GM12873 (cell line): Measurements from ENCODE around the gene CCDC201.

ENCODE experiments used
- TF ChIP-seq, protein P1 (sequence below): IDR thresholded peaks from 2 replicates; pipeline ENCODE4 v1.5.1; 2012; ENCODE audit warnings: low read depth, mild to moderate bottlenecking, moderate library complexity, low read length, control low read depth; ENCODE audit not compliant: insufficient read depth; ENCODE audit errors: missing control alignments

CCDC201 gene

DNA sequence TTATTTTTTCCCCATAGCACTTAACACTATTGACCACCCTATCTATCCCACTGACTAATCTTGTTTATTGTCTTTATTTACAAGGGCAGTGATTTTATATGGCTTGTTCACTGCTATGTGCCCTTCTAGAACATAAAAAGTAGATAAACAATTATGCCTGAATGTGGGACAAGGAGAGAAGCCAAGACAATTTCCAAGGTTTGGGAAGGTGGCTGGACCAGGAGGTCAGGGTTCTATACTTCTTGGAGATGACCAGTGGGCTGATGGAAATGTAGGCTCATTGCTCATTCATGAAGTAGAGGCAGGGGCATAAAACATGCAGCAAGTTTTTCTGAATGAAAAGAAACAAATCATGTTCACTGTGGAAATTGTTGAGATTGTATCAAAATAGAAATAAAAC lies 36.7 kb upstream of the CCDC201 start:
- TF ChIP-seq, protein P1, sequence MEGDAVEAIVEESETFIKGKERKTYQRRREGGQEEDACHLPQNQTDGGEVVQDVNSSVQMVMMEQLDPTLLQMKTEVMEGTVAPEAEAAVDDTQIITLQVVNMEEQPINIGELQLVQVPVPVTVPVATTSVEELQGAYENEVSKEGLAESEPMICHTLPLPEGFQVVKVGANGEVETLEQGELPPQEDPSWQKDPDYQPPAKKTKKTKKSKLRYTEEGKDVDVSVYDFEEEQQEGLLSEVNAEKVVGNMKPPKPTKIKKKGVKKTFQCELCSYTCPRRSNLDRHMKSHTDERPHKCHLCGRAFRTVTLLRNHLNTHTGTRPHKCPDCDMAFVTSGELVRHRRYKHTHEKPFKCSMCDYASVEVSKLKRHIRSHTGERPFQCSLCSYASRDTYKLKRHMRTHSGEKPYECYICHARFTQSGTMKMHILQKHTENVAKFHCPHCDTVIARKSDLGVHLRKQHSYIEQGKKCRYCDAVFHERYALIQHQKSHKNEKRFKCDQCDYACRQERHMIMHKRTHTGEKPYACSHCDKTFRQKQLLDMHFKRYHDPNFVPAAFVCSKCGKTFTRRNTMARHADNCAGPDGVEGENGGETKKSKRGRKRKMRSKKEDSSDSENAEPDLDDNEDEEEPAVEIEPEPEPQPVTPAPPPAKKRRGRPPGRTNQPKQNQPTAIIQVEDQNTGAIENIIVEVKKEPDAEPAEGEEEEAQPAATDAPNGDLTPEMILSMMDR = no peak

DNA sequence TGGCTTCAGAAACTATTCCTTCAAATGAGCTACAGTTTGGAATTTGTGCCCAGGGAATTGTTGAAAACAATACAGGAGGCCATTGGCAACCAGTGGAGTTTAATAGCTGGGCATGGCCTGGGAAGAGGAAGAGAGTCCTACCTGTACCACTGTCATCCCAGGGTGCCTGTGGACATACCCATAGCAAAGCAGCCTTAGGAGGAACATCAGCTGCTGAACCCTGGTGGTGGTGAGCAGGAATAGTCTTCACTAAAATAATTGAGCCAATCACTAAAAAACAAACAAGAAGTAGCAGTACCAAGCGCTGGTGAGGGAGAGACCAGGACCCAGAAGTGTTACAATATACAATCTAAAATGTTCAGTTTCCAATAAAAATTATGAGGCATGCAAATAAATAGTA lies 29.9 kb upstream of the CCDC201 start:
- TF ChIP-seq, protein P1 = peak; percentile 6

DNA sequence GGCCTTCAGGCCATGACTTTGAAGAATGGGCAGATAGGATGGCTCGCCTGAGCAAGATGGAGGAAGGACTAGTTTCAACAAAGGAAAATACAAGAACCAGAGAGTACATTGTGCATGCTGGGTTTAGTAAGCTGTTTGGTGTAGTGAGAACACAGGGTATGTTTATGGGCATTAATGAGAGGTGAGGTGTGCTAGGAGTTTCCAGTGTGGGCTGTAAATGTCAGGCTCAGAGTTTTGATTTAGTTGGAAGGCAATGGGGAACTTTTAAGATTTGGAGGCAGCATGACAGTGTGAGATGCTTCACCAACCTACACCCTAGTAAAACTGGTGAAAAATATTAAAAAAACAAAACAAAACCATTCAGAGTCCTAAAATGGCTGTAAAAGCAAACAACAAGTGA lies 28.7 kb upstream of the CCDC201 start:
- TF ChIP-seq, protein P1 = no peak

DNA sequence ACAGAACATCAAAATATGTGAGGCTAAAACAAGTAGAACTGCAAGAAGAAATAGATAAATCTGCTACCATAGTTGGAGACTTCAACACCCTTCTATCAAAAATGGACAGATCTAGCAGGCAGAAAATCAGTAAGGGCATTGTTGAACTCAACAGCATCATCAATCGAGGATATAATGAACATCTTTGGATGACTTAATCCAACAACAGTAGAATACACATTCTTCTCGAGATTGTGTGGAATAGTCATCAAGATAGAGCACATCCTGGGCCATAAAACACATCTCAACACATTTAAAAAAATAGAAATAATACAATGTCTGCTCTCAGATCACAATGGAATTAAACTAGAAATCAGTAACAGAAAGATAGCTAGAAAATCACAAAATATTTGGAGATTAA lies 25.3 kb upstream of the CCDC201 start:
- TF ChIP-seq, protein P1 = no peak

DNA sequence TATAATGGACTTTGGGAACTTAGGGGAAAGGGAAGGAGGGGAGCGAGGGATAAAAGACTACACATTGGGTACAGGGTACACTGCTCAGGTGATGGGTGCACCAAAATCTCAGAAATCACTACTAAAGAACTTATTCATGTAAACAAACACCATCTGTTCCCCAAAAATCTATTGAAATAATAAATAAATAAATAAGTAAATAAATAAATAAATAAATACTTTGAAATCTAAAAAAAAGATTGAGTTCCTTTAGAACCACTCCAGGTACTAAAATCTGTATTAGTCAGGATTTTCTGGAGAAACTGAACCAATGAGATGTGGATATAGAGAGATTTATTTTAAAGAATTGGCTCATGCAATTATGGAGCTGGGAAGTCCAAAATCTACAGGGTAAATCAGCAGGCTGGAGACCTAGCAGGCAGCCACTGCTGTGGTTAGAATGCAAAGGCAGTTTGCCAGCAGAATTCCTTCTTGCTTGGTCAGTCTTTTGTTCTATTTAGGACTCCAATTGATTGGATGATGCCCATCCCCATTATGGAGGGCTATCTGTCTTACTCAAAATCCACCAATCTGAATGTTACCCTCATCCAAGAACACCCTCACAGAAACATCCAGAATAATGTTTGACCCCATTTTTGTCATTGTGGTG lies 24.3 kb upstream of the CCDC201 start:
- TF ChIP-seq, protein P1 = no peak

DNA sequence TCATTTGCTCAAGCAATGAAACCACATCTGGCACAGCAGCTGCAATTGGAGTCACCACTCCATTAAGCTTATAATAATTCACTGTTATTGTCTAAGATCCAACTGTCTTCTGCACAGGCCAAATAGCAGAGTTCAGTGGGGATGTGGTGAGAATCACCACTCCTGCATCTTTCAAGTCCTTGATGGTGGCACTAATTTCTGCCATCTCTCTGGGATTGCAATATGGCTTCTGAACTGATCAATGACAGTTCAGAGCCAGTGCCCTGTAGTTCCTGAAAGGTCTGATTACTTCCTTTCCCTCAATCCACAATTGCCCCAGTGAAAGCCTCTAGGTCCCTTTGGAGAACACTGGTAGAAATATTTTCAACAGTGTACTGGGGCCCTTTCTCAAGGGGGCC lies 21.8 kb upstream of the CCDC201 start:
- TF ChIP-seq, protein P1 = no peak

DNA sequence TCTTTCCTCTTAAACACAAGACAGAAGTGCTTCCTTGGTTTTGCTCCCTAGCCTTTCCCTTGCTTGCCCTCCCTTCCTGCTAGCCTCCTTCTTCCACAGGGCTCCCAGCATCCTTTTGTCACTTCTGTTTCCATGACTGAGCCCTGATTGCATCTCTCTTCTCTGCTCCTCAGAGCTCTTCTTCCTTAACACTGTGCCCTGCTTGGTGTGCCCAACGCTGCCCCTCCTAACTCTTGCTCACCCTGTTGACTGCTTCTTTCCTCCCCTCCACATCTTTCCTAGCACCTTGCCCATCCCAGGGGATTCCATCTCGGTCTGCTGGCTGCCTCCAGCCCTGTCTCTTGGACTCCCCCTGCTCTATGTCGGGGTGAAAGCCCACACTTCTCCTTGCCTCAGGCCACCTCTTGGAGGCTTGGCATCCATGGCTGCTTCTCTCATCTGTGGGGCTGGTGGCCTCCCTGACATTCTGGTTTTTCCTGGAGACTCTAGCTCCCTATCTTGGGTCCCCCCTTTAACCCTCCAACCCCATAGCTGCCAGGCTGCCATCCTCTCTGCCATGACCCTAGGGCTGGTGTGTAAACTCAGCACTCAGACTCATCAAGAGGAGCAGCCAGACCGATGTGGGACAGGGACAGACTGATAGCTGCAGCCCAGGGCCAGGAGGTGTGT lies 21.2 kb upstream of the CCDC201 start:
- TF ChIP-seq, protein P1 = no peak
